Ishikawa (cell line): ENCODE data around the gene MOCS1.

Experiments used
- CEBPB ChIP-seq: IDR thresholded peaks from 2 replicates; pipeline ENCODE4 v1.6.1; 2012
- EGR1 ChIP-seq: IDR thresholded peaks from 2 replicates; pipeline ENCODE4 v1.6.1; 2012
- EP300 ChIP-seq: IDR thresholded peaks from 2 replicates; pipeline ENCODE4 v1.6.1; 2012; ENCODE audit warnings: borderline replicate concordance
- FOXM1 ChIP-seq: IDR thresholded peaks from 2 replicates; pipeline ENCODE4 v1.6.1; 2012; ENCODE audit warnings: low read depth, borderline replicate concordance
- NFIC ChIP-seq: IDR thresholded peaks from 2 replicates; pipeline ENCODE4 v1.6.1; 2012
- RAD21 ChIP-seq: IDR thresholded peaks from 2 replicates; pipeline ENCODE4 v1.6.1; 2012; ENCODE audit warnings: low read depth
- TAF1 ChIP-seq: IDR thresholded peaks from 2 replicates; pipeline ENCODE4 v1.6.1; 2012; ENCODE audit warnings: low read depth, mild to moderate bottlenecking
- ZBTB7A ChIP-seq: IDR thresholded peaks from 2 replicates; pipeline ENCODE4 v1.6.1; 2012; ENCODE audit warnings: low read depth
- TF ChIP-seq, protein P1 (sequence below): IDR thresholded peaks from 2 replicates; pipeline ENCODE4 v1.6.1; 2012
- TF ChIP-seq, protein P2 (sequence below): IDR thresholded peaks from 2 replicates; pipeline ENCODE4 v1.6.1; 2012; ENCODE audit warnings: low read depth, mild to moderate bottlenecking
- TF ChIP-seq, protein P3 (sequence below): IDR thresholded peaks from 2 replicates; pipeline ENCODE4 v1.6.1; 2012

DNA sequence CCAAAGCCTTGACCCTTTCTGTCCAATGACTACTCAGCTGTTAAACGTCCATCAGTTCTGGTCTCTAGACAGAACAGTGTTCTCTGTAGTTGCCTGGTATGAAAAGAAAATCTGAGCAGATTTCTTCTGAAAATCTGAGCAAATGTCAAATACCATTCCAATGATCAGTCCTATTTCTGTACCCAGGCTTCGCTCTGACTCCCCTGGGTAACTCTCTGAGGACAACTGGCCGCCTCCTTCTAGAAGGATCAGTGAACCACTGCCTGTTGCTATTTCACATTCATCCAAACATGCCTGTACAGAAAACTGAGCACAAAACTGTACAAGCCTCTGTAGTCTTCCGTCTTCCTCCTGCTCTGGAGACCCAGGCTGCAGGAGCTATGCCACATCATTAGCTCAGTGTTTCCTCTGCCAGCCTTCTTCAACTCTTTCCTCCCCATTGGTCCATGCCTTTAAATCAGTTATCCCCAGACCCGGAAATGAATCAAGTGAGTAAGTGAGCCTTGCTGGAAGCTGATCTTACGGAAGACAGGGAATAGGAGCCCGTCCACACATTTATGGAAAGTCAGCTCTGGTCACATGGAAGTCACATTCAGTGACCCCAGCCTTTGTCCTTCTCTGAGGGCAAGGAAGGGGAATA is 78.8 kb downstream of the MOCS1 start:
- TF ChIP-seq CEBPB = no peak
- TF ChIP-seq, protein P1, sequence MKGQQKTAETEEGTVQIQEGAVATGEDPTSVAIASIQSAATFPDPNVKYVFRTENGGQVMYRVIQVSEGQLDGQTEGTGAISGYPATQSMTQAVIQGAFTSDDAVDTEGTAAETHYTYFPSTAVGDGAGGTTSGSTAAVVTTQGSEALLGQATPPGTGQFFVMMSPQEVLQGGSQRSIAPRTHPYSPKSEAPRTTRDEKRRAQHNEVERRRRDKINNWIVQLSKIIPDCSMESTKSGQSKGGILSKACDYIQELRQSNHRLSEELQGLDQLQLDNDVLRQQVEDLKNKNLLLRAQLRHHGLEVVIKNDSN = no peak
- TF ChIP-seq, protein P2, sequence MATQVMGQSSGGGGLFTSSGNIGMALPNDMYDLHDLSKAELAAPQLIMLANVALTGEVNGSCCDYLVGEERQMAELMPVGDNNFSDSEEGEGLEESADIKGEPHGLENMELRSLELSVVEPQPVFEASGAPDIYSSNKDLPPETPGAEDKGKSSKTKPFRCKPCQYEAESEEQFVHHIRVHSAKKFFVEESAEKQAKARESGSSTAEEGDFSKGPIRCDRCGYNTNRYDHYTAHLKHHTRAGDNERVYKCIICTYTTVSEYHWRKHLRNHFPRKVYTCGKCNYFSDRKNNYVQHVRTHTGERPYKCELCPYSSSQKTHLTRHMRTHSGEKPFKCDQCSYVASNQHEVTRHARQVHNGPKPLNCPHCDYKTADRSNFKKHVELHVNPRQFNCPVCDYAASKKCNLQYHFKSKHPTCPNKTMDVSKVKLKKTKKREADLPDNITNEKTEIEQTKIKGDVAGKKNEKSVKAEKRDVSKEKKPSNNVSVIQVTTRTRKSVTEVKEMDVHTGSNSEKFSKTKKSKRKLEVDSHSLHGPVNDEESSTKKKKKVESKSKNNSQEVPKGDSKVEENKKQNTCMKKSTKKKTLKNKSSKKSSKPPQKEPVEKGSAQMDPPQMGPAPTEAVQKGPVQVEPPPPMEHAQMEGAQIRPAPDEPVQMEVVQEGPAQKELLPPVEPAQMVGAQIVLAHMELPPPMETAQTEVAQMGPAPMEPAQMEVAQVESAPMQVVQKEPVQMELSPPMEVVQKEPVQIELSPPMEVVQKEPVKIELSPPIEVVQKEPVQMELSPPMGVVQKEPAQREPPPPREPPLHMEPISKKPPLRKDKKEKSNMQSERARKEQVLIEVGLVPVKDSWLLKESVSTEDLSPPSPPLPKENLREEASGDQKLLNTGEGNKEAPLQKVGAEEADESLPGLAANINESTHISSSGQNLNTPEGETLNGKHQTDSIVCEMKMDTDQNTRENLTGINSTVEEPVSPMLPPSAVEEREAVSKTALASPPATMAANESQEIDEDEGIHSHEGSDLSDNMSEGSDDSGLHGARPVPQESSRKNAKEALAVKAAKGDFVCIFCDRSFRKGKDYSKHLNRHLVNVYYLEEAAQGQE = no peak
- no peak for TF ChIP-seq EP300
- TF ChIP-seq, protein P3, sequence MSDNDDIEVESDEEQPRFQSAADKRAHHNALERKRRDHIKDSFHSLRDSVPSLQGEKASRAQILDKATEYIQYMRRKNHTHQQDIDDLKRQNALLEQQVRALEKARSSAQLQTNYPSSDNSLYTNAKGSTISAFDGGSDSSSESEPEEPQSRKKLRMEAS = no peak
- TF ChIP-seq FOXM1 = no peak
- no peak for TF ChIP-seq TAF1
- no peak for TF ChIP-seq NFIC
- TF ChIP-seq ZBTB7A = no peak
- TF ChIP-seq RAD21 = no peak
- TF ChIP-seq EGR1 = no peak
